SH-SY5Y (cell line): ENCODE results near the gene DOCK4.

Experiments used
- GATA2 ChIP-seq: IDR thresholded peaks from 2 replicates; pipeline ENCODE4 v1.6.1; 2011; ENCODE audit warnings: mild to moderate bottlenecking, low read depth, low read length
- GATA3 ChIP-seq: IDR thresholded peaks from 2 replicates; pipeline ENCODE4 v1.6.1; 2011; ENCODE audit warnings: low read depth, mild to moderate bottlenecking, low read length, moderate library complexity

GRCh38 chr7:112195717-112196116 lies 10.5 kb downstream of the DOCK4 start:
- TF ChIP-seq GATA2, result no peak
- TF ChIP-seq GATA3, result no peak
